Activated naive CD4-positive, alpha-beta T cell treated with anti-CD3 and anti-CD28 coated beads, Interleukin-2, amount 50 U/mL, for 72 hours (primary cell): ENCODE data around the gene CLDN18. TPM values are rescaled to one million over a fixed set of nuclear protein-coding genes. Genes with fewer than 3 reads are reported as not detected.

Experiments used
- ATAC-seq, 2 donors: fragments of 150-1000 bp; cut with Tn5 transposase; 2 replicates each; pipeline ENCODE4 v1.10.0; 2021; ENCODE audit warnings: mild to moderate bottlenecking in 2 of 2, moderate library complexity in 2 of 2
- DNase-seq, 2 donors: peaks; one replicate each; pipeline ENCODE4 v3.0.0; 2021 to 2022; ENCODE audit warnings: low spot score in 2 of 2
- H3K27ac Mint-ChIP-seq, 2 donors: one replicate each; pipeline ENCODE4 v1.8.0; 2022; ENCODE audit warnings: mild to moderate bottlenecking in 2 of 2, mixed read lengths in 2 of 2
- H3K36me3 Mint-ChIP-seq, 2 donors: one replicate each; pipeline ENCODE4 v1.8.0; 2022; ENCODE audit warnings: mixed read lengths in 2 of 2
- H3K9me3 Mint-ChIP-seq, 2 donors: one replicate each; pipeline ENCODE4 v1.8.0; 2022; ENCODE audit warnings: mixed read lengths in 2 of 2
- total RNA-seq, 2 donors: library from RNA; stranded (reverse); gene quantifications; one replicate each; pipeline ENCODE4 v1.2.3, GENCODE V29; 2022

CLDN18 gene
- total RNA-seq, 2 donors from 2014 or later, result not detected

GRCh38 chr3:138047596-138048158, 37.7 kb downstream of the CLDN18 start:
- Mint-ChIP-seq H3K36me3 (no peaks in the 10 kb centered on the region), H3K9me3 (peaks cover 0 to 4% of the 10 kb centered on the region in 2 donors), H3K27ac (no peak overlapping the region)
- DNase-seq (no peak), ATAC-seq (no peak)

DNA sequence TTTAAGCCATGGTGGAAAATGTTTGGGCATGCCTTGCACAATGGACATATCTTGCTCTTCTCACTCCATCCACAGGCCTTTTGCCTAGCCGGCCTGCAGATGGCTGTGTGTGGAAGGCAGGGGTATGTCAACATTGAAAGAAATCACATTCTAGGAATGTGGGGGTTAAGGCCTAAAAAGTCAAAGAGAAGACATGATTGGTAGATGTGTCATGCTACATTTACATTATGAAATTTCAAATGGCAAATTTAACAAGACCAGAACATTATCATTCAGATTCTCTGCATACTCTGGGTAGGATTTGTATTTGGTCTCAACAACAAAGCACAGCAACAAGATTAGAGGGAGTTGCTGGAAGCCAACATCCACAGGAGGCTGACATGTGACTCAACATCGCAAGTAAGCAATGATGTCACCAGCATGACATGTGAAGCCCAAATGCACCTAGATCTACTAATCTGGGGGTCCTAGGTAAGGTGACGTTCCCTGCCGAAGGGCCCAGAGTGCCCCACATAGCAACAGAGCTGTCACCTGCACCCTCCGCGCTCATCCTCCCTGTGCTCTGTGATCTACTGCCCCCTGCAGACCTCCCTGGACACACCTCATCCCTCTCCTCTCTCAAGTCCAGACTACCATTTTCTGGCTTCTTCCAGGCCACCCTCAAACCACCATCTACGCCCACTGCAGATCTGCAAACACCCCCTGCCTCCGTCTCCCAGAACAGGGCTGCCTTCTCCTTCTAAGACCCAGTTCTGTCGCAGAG, 39.4 kb downstream of the CLDN18 start:
- DNase-seq (no peak), ATAC-seq (no peak)
- peaks cover 0 to 4% of the 10 kb centered on the region in 2 donors for H3K9me3 Mint-ChIP-seq
- H3K27ac Mint-ChIP-seq, result no peak overlapping the region
- no peaks in the 10 kb centered on the region for H3K36me3 Mint-ChIP-seq

- DNase-seq, result peak in 1 of 2 donors; percentile 39
- Mint-ChIP-seq H3K9me3 (peaks cover 0 to 4% of the 10 kb centered on the region in 2 donors), H3K36me3 (no peaks in the 10 kb centered on the region), H3K27ac (no peak overlapping the region)
- ATAC-seq, result peak in 1 of 2 donors; percentile 70
Measured at GRCh38 chr3:138051947-138052802, 42.2 kb downstream of the CLDN18 start.

DNA sequence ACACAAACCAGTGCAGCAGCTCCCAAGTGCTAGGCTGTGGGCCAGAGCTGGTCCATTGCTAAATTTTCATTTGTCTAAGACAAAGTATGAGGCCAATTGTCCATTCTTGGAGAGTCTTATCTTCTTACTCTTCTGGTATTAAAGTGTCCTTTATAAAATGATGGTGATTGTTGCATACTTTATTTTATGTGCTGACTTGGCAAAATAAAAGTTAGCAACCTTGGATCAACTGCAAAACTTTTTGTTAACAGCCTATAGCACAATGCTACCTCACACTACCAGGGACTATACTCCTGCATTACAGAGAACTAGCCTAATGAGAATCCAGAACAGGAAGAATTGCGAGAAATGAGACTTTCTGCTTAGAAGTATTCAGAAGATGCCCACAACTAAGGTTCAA, 44.1 kb downstream of the CLDN18 start:
- no peaks in the 10 kb centered on the region for H3K36me3 Mint-ChIP-seq
- DNase-seq (no peak), ATAC-seq (no peak)
- H3K9me3 Mint-ChIP-seq, result peaks cover 0 to 4% of the 10 kb centered on the region in 2 donors
- H3K27ac Mint-ChIP-seq, result no peak overlapping the region

DNA sequence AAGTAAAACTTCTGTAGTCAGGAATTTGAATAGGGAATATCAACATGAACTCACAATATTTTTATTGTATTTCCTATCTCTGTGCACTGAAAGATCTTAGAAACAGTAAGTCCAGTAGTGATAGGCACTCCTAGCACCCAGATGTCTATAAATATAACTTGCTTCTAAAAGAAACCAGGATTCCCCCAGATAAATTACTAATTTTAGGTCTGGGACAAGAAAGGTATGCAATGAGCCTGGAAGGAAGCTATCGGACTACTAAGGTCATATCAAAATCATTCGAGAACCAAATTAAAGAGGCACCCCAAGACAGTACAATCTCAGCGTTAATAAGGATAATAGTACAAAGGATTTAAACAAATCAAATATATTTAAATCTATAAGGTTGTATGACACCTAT, 47.4 kb downstream of the CLDN18 start:
- ATAC-seq, result no peak
- Mint-ChIP-seq H3K27ac (no peak overlapping the region), H3K9me3 (no peaks in the 10 kb centered on the region), H3K36me3 (no peaks in the 10 kb centered on the region)
- DNase-seq, result no peak

GRCh38 chr3:138059261-138059660, 49.3 kb downstream of the CLDN18 start:
- ATAC-seq, result no peak
- DNase-seq, result no peak
- no peaks in the 10 kb centered on the region for H3K36me3 Mint-ChIP-seq
- no peaks in the 10 kb centered on the region for H3K9me3 Mint-ChIP-seq
- H3K27ac Mint-ChIP-seq, result no peak overlapping the region

- Mint-ChIP-seq H3K27ac (no peak overlapping the region), H3K36me3 (no peaks in the 10 kb centered on the region), H3K9me3 (no peaks in the 10 kb centered on the region)
- DNase-seq (no peak), ATAC-seq (no peak)
Measured at GRCh38 chr3:138060792-138061191, 50.8 kb downstream of the CLDN18 start.

DNA sequence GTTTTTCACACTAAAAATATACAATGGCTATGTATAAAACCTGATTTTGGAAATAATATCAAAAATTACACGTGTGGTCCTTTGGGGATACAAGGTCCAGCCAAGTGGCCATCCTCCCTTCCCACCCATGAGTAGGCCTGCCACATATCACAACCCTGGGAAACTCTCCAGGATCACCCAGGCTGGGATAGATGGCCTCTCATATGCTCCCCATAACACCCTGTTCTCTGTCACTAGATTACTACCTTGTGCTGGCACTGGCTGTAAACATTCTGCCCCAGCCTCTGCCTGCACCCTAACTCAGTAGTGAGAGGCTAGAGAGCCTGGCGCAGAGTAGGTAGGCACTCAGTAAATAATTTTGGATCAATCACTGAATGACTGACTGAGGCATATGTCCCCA, 52.1 kb downstream of the CLDN18 start:
- no peak overlapping the region for H3K27ac Mint-ChIP-seq
- DNase-seq (no peak), ATAC-seq (no peak)
- H3K9me3 Mint-ChIP-seq, result no peaks in the 10 kb centered on the region
- H3K36me3 Mint-ChIP-seq, result no peaks in the 10 kb centered on the region

DNA sequence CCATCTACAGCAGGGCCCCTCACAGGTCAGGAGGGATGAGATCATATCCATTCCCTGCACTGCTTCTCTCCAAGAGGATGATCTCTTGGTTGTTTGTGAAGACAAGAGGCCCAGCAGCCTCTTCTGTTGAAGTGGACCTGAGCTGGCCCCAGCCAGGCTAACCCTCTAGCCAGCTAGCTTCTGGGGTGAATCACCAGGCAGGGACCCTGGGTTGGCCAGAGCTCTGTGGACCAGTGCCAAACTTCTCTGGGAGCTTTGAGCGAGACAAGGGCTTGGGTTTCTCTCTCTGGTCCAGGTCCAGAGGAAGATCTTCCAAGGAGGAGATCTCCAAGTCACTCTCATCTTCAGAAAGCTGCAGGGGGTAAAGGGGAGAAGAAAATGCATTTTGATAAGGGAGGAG, 52.7 kb downstream of the CLDN18 start:
- no peak for DNase-seq
- ATAC-seq, result no peak
- Mint-ChIP-seq H3K9me3 (no peaks in the 10 kb centered on the region), H3K36me3 (no peaks in the 10 kb centered on the region), H3K27ac (no peak overlapping the region)

GRCh38 chr3:138063416-138063815, 53.5 kb downstream of the CLDN18 start:
- DNase-seq, result no peak

DNA sequence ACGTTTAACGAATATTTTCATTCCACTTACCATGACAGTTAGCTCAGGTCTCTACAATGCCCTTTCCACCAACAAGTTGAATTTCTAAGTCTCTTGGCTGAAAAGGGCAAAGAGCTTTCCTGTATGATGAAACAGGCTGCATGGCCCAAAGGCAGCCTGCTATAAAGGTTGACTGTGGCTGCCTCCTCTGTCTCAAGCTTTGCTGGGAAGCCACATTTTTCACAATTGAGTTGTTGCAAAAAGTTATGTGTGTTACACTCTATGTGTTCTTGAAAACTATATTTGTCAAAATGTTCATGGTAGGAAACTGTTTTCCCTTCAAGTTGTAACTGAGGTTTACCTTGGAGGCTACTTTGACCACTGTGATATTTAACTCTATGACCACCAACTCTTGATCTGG, 56.0 kb downstream of the CLDN18 start:
- no peaks in the 10 kb centered on the region for H3K36me3 Mint-ChIP-seq
- DNase-seq (no peak), ATAC-seq (peak; percentile 63)
- no peaks in the 10 kb centered on the region for H3K9me3 Mint-ChIP-seq
- H3K27ac Mint-ChIP-seq, result peak overlapping the region; percentile 29 to 53

More at GRCh38 chr3:138063416-138063815, 53.5 kb downstream of the CLDN18 start:
- no peaks in the 10 kb centered on the region for H3K36me3 Mint-ChIP-seq
- no peak overlapping the region for H3K27ac Mint-ChIP-seq
- ATAC-seq, result no peak
- no peaks in the 10 kb centered on the region for H3K9me3 Mint-ChIP-seq

GRCh38 chr3:138066383-138066782, 56.4 kb downstream of the CLDN18 start:
- Mint-ChIP-seq H3K27ac (peak overlapping the region; percentile 29 to 53), H3K36me3 (no peaks in the 10 kb centered on the region), H3K9me3 (no peaks in the 10 kb centered on the region)
- peak; percentile 92 to 97 for ATAC-seq
- DNase-seq, result peak in 1 of 2 donors; percentile 56

- Mint-ChIP-seq H3K9me3 (no peaks in the 10 kb centered on the region), H3K27ac (peak overlapping the region in 1 of 2 donors; percentile 29), H3K36me3 (no peaks in the 10 kb centered on the region)
- DNase-seq, result no peak
- ATAC-seq, result no peak
Measured at GRCh38 chr3:138066972-138067371, 57.0 kb downstream of the CLDN18 start.

DNA sequence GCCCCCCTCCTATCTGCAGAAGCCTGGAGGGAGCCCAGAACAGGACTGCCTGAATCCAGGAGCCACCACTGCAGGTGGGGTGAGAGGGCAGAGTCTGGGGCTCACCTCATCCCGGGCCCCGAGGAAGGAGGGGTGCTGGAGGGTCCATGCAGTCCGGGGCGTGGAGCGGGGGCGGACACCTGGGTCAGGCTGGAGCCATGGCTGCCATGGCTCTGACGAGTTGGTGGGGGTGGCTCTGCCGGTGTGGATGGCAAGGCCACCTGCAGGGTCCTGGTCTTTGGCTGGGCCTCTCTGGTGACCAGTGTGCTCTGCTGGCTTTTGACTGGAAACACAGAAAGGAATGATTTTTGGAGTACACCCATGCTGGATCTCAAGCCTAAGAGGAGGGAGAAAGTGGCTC, 58.1 kb downstream of the CLDN18 start:
- ATAC-seq (no peak), DNase-seq (no peak)
- H3K9me3 Mint-ChIP-seq, result no peaks in the 10 kb centered on the region
- no peak overlapping the region for H3K27ac Mint-ChIP-seq
- no peaks in the 10 kb centered on the region for H3K36me3 Mint-ChIP-seq

- Mint-ChIP-seq H3K27ac (no peak overlapping the region), H3K36me3 (no peaks in the 10 kb centered on the region), H3K9me3 (no peaks in the 10 kb centered on the region)
- DNase-seq, result peak; percentile 69 to 88
- peak; percentile 49 to 53 for ATAC-seq
Measured at GRCh38 chr3:138068579-138069174, 58.7 kb downstream of the CLDN18 start.

GRCh38 chr3:138070006-138070405, 60.0 kb downstream of the CLDN18 start:
- no peak for DNase-seq
- peaks cover 0 to 4% of the 10 kb centered on the region in 2 donors for H3K9me3 Mint-ChIP-seq
- H3K36me3 Mint-ChIP-seq, result no peaks in the 10 kb centered on the region
- no peak overlapping the region for H3K27ac Mint-ChIP-seq
- no peak for ATAC-seq

GRCh38 chr3:138072796-138073195, 62.8 kb downstream of the CLDN18 start:
- DNase-seq (no peak), ATAC-seq (no peak)
- Mint-ChIP-seq H3K36me3 (peaks cover 0 to 5% of the 10 kb centered on the region in 2 donors), H3K9me3 (peaks cover 0 to 4% of the 10 kb centered on the region in 2 donors), H3K27ac (no peak overlapping the region)
